Right atrium auricular region (tissue), 2 donors: ENCODE data around the gene LRRC18. TPM values are rescaled to one million over a fixed set of nuclear protein-coding genes. Genes with fewer than 3 reads are reported as not detected.

Source experiments
- DNase-seq: peaks from one replicate; pipeline ENCODE4 v3.0.0-alpha.2; 2019; ENCODE audit warnings: low spot score
- H3K27ac ChIP-seq, 2 donors: fragments of 200-600 bp; sonication (generic); 1 replicate in 1 of 2; 2 replicates in 1 of 2; pipeline ENCODE4 v1.5.1; 2016 to 2019
- H3K27me3 ChIP-seq, 2 donors: fragments of 200-600 bp; sonication (generic); one replicate each; pipeline versions ENCODE4 v1.5.1 to v1.6.0; 2017 to 2019
- H3K36me3 ChIP-seq: fragments of 200-600 bp; sonication (generic); one replicate; pipeline ENCODE4 v1.5.1; 2016
- H3K4me1 ChIP-seq, 2 donors: fragments of 200-600 bp; sonication (generic); one replicate each; pipeline versions ENCODE4 v1.5.1 to v1.6.0; 2017 to 2019
- H3K4me3 ChIP-seq, 2 donors: fragments of 200-600 bp; sonication (generic); 1 replicate in 1 of 2; 2 replicates in 1 of 2; pipeline ENCODE4 v1.5.1; 2017 to 2019; ENCODE audit warnings: mild to moderate bottlenecking in 1 of 2, moderate library complexity in 1 of 2
- H3K9me3 ChIP-seq, 2 donors: fragments of 200-600 bp; sonication (generic); one replicate each; pipeline ENCODE4 v1.5.1; 2019
- CTCF ChIP-seq, 2 donors: fragments of 200-600 bp; sonication (generic); IDR thresholded peaks; one replicate each; pipeline ENCODE4 v1.5.1; 2019; ENCODE audit warnings: antibody characterized with exemption in 2 of 2
- total RNA-seq, 2 donors: library from RNA; depleted of rRNA; stranded (reverse); fragments of >200 nt; gene quantifications; one replicate each; pipeline ENCODE4 v1.1.0, GENCODE V29; 2016

LRRC18 gene
- total RNA-seq, 2 donors from 2014 or later: not detected

GRCh38 chr10:48906841-48907240, 32.8 kb downstream of the LRRC18 start:
- no peaks in the 10 kb centered on the region for H3K27me3 ChIP-seq
- no peak for TF ChIP-seq CTCF (IDR thresholded peaks at IDR 0.05)
- DNase-seq: no peak

GRCh38 chr10:48905311-48905710, 34.3 kb downstream of the LRRC18 start:
- Histone ChIP-seq H3K36me3 (no peaks in the 10 kb centered on the region), H3K27ac (no peak overlapping the region), H3K9me3 (no peaks in the 10 kb centered on the region), H3K4me3 (no peak overlapping the region), H3K27me3 (no peaks in the 10 kb centered on the region), H3K4me1 (peaks cover 0 to 4% of the 10 kb centered on the region in 2 donors)
- no peak for TF ChIP-seq CTCF (IDR thresholded peaks at IDR 0.05)
- DNase-seq: no peak

More at GRCh38 chr10:48906841-48907240, 32.8 kb downstream of the LRRC18 start:
- Histone ChIP-seq H3K36me3 (no peaks in the 10 kb centered on the region), H3K4me3 (no peak overlapping the region), H3K4me1 (no peaks in the 10 kb centered on the region), H3K9me3 (no peaks in the 10 kb centered on the region), H3K27ac (no peak overlapping the region)

GRCh38 chr10:48904861-48905260, 34.8 kb downstream of the LRRC18 start:
- Histone ChIP-seq H3K27ac (no peak overlapping the region), H3K9me3 (no peaks in the 10 kb centered on the region), H3K27me3 (no peaks in the 10 kb centered on the region), H3K36me3 (no peaks in the 10 kb centered on the region), H3K4me1 (peaks cover 0 to 6% of the 10 kb centered on the region in 2 donors), H3K4me3 (no peak overlapping the region)
- no peak for DNase-seq
- TF ChIP-seq CTCF (IDR thresholded peaks at IDR 0.05): no peak

- no peak overlapping the region for H3K4me3 ChIP-seq
- H3K27ac ChIP-seq: no peak overlapping the region
- peaks cover 0 to 6% of the 10 kb centered on the region in 2 donors for H3K4me1 ChIP-seq
- H3K27me3 ChIP-seq: no peaks in the 10 kb centered on the region
- no peaks in the 10 kb centered on the region for H3K36me3 ChIP-seq
- no peak for TF ChIP-seq CTCF (IDR thresholded peaks at IDR 0.05)
- no peak for DNase-seq
- H3K9me3 ChIP-seq: no peaks in the 10 kb centered on the region
Observed at GRCh38 chr10:48903151-48903550, 36.5 kb downstream of the LRRC18 start.

GRCh38 chr10:48902096-48902495, 37.5 kb downstream of the LRRC18 start:
- TF ChIP-seq CTCF (IDR thresholded peaks at IDR 0.05): no peak
- Histone ChIP-seq H3K27me3 (no peaks in the 10 kb centered on the region), H3K27ac (no peak overlapping the region), H3K36me3 (no peaks in the 10 kb centered on the region), H3K4me1 (peaks cover 0 to 6% of the 10 kb centered on the region in 2 donors), H3K4me3 (no peak overlapping the region), H3K9me3 (no peaks in the 10 kb centered on the region)
- DNase-seq: no peak

- no peak for DNase-seq
- Histone ChIP-seq H3K4me1 (peaks cover 0 to 6% of the 10 kb centered on the region in 2 donors), H3K27me3 (no peaks in the 10 kb centered on the region), H3K36me3 (no peaks in the 10 kb centered on the region), H3K27ac (no peak overlapping the region), H3K4me3 (no peak overlapping the region), H3K9me3 (no peaks in the 10 kb centered on the region)
- TF ChIP-seq CTCF (IDR thresholded peaks at IDR 0.05): no peak
Observed at GRCh38 chr10:48901319-48901718, 38.3 kb downstream of the LRRC18 start.
